ENCODE data around the gene STAC. TPM values are rescaled to one million over a fixed set of nuclear protein-coding genes. Genes with fewer than 3 reads are reported as not detected.

Gene STAC
- total RNA-seq, 1 donor from 2014 or later = 0.30 TPM

GRCh38 chr3:36365829-36366228 is 14.5 kb upstream of the STAC start:
- Histone ChIP-seq H3K27ac (replicated peaks) (no peak overlapping the region), H3K36me3 (no peaks in the 10 kb centered on the region), H3K4me1 (no peaks in the 10 kb centered on the region), H3K27me3 (ENCODE audit: low read depth) (no peaks in the 10 kb centered on the region), H3K9me3 (replicated peaks) (peaks cover under 1% of the 10 kb centered on the region), H3K4me3 (no peak overlapping the region)
- no peak for TF ChIP-seq CTCF (IDR thresholded peaks at IDR 0.05; ENCODE audit: borderline replicate concordance)
- intact Hi-C loops (cut with micrococcal nuclease) = no loop called here
- no peak for DNase-seq

GRCh38 chr3:36366308-36366707 is 14.0 kb upstream of the STAC start:
- intact Hi-C loops (cut with micrococcal nuclease) = no loop called here
- no peaks in the 10 kb centered on the region for H3K36me3 ChIP-seq
- no peak for TF ChIP-seq CTCF (IDR thresholded peaks at IDR 0.05; ENCODE audit: borderline replicate concordance)

GRCh38 chr3:36367912-36368573 is 12.3 kb upstream of the STAC start:
- intact Hi-C loops (cut with micrococcal nuclease) = no loop called here
- H3K4me3 ChIP-seq = no peak overlapping the region
- DNase-seq = no peak
- no peaks in the 10 kb centered on the region for H3K9me3 ChIP-seq (replicated peaks)
- TF ChIP-seq CTCF (IDR thresholded peaks at IDR 0.05; ENCODE audit: borderline replicate concordance) = no peak
- no peak overlapping the region for H3K27ac ChIP-seq (replicated peaks)
- H3K27me3 ChIP-seq (ENCODE audit: low read depth) = no peaks in the 10 kb centered on the region
- no peaks in the 10 kb centered on the region for H3K4me1 ChIP-seq
- H3K36me3 ChIP-seq = no peaks in the 10 kb centered on the region

More at GRCh38 chr3:36366308-36366707, 14.0 kb upstream of the STAC start:
- Histone ChIP-seq H3K4me3 (no peak overlapping the region), H3K27me3 (ENCODE audit: low read depth) (no peaks in the 10 kb centered on the region), H3K27ac (replicated peaks) (no peak overlapping the region), H3K9me3 (replicated peaks) (no peaks in the 10 kb centered on the region), H3K4me1 (no peaks in the 10 kb centered on the region)
- DNase-seq = no peak

GRCh38 chr3:36372534-36372935 is 7.8 kb upstream of the STAC start:
- no peaks in the 10 kb centered on the region for H3K36me3 ChIP-seq
- H3K27ac ChIP-seq (replicated peaks) = no peak overlapping the region
- H3K27me3 ChIP-seq (ENCODE audit: low read depth) = no peaks in the 10 kb centered on the region
- DNase-seq = no peak
- no peaks in the 10 kb centered on the region for H3K9me3 ChIP-seq (replicated peaks)
- intact Hi-C loops (cut with micrococcal nuclease) = no loop called here
- H3K4me1 ChIP-seq = no peaks in the 10 kb centered on the region
- no peak overlapping the region for H3K4me3 ChIP-seq
- no peak for TF ChIP-seq CTCF (IDR thresholded peaks at IDR 0.05; ENCODE audit: borderline replicate concordance)

- DNase-seq = no peak
- no peak for TF ChIP-seq CTCF (IDR thresholded peaks at IDR 0.05; ENCODE audit: borderline replicate concordance)
- Histone ChIP-seq H3K27ac (replicated peaks) (no peak overlapping the region), H3K4me1 (no peaks in the 10 kb centered on the region), H3K4me3 (no peak overlapping the region), H3K9me3 (replicated peaks) (no peaks in the 10 kb centered on the region), H3K36me3 (no peaks in the 10 kb centered on the region), H3K27me3 (ENCODE audit: low read depth) (no peaks in the 10 kb centered on the region)
- intact Hi-C loops (cut with micrococcal nuclease) = no loop called here
Measured at GRCh38 chr3:36373084-36373483, 7.2 kb upstream of the STAC start.
